Measurements from ENCODE around the gene MEG3.

DNA sequence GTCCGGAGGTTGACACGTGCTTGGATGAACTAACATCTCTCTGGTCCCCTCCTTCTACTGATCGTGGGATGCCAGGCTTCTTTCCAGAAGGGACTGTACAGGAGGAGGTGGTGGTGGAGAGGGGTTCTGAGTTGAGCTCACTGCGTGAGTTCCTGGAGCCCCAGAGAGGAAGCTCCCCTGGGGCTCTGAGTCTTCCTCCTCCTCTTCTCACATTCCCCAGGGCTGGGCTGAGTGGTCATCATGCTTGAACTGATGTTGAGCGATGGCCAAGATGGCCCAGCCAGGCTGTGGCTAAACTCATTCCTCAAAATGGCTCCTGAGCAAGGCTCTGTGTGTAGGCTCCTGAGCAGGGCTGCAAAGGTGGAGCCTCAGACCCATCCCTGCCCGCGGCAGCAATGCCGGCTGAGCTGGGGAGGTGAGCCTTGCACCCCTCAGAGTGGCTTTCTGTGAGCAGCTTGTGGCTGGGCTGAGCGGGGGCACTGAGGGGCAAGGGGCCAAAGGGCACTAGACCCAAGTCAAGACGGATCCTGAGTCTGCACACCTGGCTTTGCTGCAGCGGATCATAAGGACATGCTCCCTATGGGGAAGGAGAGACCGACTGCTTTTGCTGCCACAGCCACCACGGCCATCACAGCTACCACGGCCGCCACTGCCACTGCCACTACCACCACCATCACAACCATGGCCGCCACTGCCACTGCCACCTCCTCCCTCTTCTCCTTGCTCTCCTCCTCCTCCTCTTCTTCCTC lies 35.4 kb downstream of the MEG3 start:
- TF ChIP-seq SMC3 (conservative IDR thresholded peaks at IDR 0.05; ENCODE audit: poor library complexity) (no peak), MXI1 (conservative IDR thresholded peaks at IDR 0.05; ENCODE audit: poor library complexity, severe bottlenecking) (no peak), POLR2AphosphoS5 (IDR thresholded peaks at IDR 0.05) (no peak), EZH2 (IDR thresholded peaks at IDR 0.05; ENCODE audit: borderline replicate concordance, insufficient read depth, low read length, poor library complexity, severe bottlenecking) (no peak), RAD21 (conservative IDR thresholded peaks at IDR 0.05) (no peak), TAF1 (IDR thresholded peaks at IDR 0.05; ENCODE audit: low read depth) (no peak)
- TF ChIP-seq, protein P1, sequence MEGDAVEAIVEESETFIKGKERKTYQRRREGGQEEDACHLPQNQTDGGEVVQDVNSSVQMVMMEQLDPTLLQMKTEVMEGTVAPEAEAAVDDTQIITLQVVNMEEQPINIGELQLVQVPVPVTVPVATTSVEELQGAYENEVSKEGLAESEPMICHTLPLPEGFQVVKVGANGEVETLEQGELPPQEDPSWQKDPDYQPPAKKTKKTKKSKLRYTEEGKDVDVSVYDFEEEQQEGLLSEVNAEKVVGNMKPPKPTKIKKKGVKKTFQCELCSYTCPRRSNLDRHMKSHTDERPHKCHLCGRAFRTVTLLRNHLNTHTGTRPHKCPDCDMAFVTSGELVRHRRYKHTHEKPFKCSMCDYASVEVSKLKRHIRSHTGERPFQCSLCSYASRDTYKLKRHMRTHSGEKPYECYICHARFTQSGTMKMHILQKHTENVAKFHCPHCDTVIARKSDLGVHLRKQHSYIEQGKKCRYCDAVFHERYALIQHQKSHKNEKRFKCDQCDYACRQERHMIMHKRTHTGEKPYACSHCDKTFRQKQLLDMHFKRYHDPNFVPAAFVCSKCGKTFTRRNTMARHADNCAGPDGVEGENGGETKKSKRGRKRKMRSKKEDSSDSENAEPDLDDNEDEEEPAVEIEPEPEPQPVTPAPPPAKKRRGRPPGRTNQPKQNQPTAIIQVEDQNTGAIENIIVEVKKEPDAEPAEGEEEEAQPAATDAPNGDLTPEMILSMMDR (IDR thresholded peaks at IDR 0.05; ENCODE audit: poor library complexity, severe bottlenecking) = no peak
- TF ChIP-seq, protein P2, sequence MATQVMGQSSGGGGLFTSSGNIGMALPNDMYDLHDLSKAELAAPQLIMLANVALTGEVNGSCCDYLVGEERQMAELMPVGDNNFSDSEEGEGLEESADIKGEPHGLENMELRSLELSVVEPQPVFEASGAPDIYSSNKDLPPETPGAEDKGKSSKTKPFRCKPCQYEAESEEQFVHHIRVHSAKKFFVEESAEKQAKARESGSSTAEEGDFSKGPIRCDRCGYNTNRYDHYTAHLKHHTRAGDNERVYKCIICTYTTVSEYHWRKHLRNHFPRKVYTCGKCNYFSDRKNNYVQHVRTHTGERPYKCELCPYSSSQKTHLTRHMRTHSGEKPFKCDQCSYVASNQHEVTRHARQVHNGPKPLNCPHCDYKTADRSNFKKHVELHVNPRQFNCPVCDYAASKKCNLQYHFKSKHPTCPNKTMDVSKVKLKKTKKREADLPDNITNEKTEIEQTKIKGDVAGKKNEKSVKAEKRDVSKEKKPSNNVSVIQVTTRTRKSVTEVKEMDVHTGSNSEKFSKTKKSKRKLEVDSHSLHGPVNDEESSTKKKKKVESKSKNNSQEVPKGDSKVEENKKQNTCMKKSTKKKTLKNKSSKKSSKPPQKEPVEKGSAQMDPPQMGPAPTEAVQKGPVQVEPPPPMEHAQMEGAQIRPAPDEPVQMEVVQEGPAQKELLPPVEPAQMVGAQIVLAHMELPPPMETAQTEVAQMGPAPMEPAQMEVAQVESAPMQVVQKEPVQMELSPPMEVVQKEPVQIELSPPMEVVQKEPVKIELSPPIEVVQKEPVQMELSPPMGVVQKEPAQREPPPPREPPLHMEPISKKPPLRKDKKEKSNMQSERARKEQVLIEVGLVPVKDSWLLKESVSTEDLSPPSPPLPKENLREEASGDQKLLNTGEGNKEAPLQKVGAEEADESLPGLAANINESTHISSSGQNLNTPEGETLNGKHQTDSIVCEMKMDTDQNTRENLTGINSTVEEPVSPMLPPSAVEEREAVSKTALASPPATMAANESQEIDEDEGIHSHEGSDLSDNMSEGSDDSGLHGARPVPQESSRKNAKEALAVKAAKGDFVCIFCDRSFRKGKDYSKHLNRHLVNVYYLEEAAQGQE (IDR thresholded peaks at IDR 0.05; ENCODE audit: borderline replicate concordance) = no peak

Data from neural cell (in vitro differentiated cells).